Lung microvascular endothelial cell (primary cell): Measurements from ENCODE around the gene SUGP1. TPM values are rescaled to one million over a fixed set of nuclear protein-coding genes. Genes with fewer than 3 reads are reported as not detected.

ENCODE experiments used
- DNase-seq, 2 donors: peaks; one replicate each; pipeline versions ENCODE4 v3.0.0 to v3.0.0-alpha.2; 2010; ENCODE audit warnings: low read depth in 2 of 2
- total RNA-seq: library from RNA; depleted of rRNA; stranded (reverse); fragments of >200 nt; gene quantifications from 2 replicates; pipeline ENCODE4 v1.2.1, GENCODE V29; 2014

The SUGP1 gene
- total RNA-seq, 1 donor from 2014 or later = 22.6 TPM

GRCh38 chr19:19342086-19343015, 22.0 kb upstream of the SUGP1 start:
- peak; percentile 69 to 74 for DNase-seq

- DNase-seq = no peak
Measured at GRCh38 chr19:19341026-19341425, 20.7 kb upstream of the SUGP1 start.

GRCh38 chr19:19338082-19338481, 17.8 kb upstream of the SUGP1 start:
- DNase-seq = no peak

GRCh38 chr19:19337120-19337519, 16.8 kb upstream of the SUGP1 start:
- no peak for DNase-seq

GRCh38 chr19:19336597-19336996, 16.3 kb upstream of the SUGP1 start:
- DNase-seq = no peak

- DNase-seq = no peak
Measured at GRCh38 chr19:19335408-19336158, 15.3 kb upstream of the SUGP1 start.

GRCh38 chr19:19334989-19335344, 14.7 kb upstream of the SUGP1 start:
- no peak for DNase-seq

GRCh38 chr19:19334063-19334988, 14.0 kb upstream of the SUGP1 start:
- DNase-seq = no peak

- DNase-seq = peak; percentile 35 to 69
Measured at GRCh38 chr19:19329126-19329525, 8.8 kb upstream of the SUGP1 start.

GRCh38 chr19:19327672-19328071, 7.4 kb upstream of the SUGP1 start:
- no peak for DNase-seq

- no peak for DNase-seq
Measured at GRCh38 chr19:19324059-19324770, 3.9 kb upstream of the SUGP1 start.

GRCh38 chr19:19321141-19321577, 850 bp upstream of the SUGP1 start:
- DNase-seq = peak; percentile 31 to 58

GRCh38 chr19:19319732-19320360, 463 bp downstream of the SUGP1 start:
- peak in 1 of 2 donors; percentile 18 for DNase-seq

GRCh38 chr19:19316082-19316481, 4.2 kb downstream of the SUGP1 start:
- no peak for DNase-seq

- DNase-seq = no peak
Measured at GRCh38 chr19:19315444-19315843, 4.9 kb downstream of the SUGP1 start.

GRCh38 chr19:19308373-19308772, 11.9 kb downstream of the SUGP1 start:
- DNase-seq = no peak

- no peak for DNase-seq
Measured at GRCh38 chr19:19306191-19306590, 14.1 kb downstream of the SUGP1 start.

GRCh38 chr19:19305696-19306095, 14.6 kb downstream of the SUGP1 start:
- no peak for DNase-seq

GRCh38 chr19:19305066-19305465, 15.2 kb downstream of the SUGP1 start:
- DNase-seq = no peak

GRCh38 chr19:19304186-19304965, 15.9 kb downstream of the SUGP1 start:
- DNase-seq = no peak
